Stimulated activated CD8-positive, alpha-beta memory T cell treated with anti-CD3 and anti-CD28 coated beads, Interleukin-4, amount 100 ng/mL, for 48 hours (primary cell): ENCODE data around the gene SEMA4A.
A peak's percentile ranks its signal among the peaks of the same experiment; 100 is the strongest.
"Not testable (repeated sequence)": the region's sequence is repeated elsewhere in the genome, so short reads cannot be mapped to it uniquely, and the experiment has no call there.

Source experiments
- DNase-seq: peaks from one replicate; pipeline ENCODE4 v3.0.0-alpha.2; 2020

Gene SEMA4A

GRCh38 chr1:156198831-156199349, 45.5 kb downstream of the SEMA4A start:
- DNase-seq = peak; percentile 54

- no peak for DNase-seq
Observed at GRCh38 chr1:156200044-156200443, 46.7 kb downstream of the SEMA4A start.

GRCh38 chr1:156203331-156203730, 49.9 kb downstream of the SEMA4A start:
- no peak for DNase-seq

GRCh38 chr1:156204686-156205085, 51.3 kb downstream of the SEMA4A start:
- no peak for DNase-seq

- no peak for DNase-seq
Observed at GRCh38 chr1:156211243-156211642, 57.9 kb downstream of the SEMA4A start.

- DNase-seq = no peak
Observed at GRCh38 chr1:156212130-156212529, 58.7 kb downstream of the SEMA4A start.

- peak; percentile 98 for DNase-seq
Observed at GRCh38 chr1:156212833-156213643, 59.7 kb downstream of the SEMA4A start, which contains the start of gene PMF1. TSS of gene PMF1 (plus strand) at chr1:156213007. CDS start at chr1:156213016, 9 bp downstream.

DNA sequence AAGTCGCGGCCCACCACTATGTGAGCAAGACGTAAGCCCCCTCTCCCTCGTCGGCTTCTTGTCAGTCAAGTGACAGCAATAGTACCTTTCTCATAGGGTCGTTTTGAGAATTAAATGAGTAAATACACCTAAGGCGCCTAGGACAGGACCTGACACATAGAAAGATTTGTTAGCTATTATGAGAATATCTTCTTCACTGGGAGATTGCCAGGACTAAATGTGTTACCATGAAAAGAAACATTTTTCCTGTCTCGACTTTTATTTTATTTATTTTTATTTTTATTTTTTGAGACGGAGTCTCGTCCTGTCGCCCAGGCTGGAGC, 60.2 kb downstream of the SEMA4A start:
- no peak for DNase-seq

- DNase-seq = no peak
Observed at GRCh38 chr1:156214024-156214748, 60.8 kb downstream of the SEMA4A start.

DNA sequence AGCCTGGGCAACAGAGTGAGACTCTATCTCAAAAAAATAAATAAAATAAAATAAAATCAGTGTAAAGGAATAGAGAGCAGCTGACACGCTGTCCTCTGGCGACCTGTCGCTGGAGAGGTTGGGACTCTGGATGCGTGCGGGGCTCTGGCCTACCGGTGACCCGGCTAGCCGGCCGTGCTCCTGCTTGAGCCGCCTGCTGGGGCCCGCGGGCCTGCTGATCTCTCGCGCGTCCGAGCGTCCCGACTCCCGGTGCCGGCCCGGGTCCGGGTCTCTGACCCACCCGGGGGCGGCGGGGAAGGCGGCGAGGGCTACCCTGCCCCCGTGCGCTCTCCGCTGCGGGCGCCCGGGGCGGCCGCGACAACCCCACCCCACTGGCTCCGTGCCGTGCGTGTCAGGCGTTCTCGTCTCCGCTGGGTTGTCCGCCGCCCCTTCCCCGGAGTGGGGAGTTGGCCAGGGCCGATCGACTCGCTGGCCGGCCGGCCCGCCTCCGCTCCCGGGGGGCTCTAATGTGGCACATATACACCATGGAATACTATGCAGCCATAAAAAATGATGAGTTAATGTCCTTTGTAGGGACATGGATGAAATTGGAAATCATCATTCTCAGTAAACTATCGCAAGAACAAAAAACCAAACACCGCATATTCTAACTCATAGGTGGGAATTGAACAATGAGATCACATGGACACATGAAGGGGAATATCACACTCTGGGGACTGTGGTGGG, 63.1 kb downstream of the SEMA4A start:
- DNase-seq = not testable (repeated sequence)

- DNase-seq = no peak
Observed at GRCh38 chr1:156217871-156218270, 64.5 kb downstream of the SEMA4A start.

DNA sequence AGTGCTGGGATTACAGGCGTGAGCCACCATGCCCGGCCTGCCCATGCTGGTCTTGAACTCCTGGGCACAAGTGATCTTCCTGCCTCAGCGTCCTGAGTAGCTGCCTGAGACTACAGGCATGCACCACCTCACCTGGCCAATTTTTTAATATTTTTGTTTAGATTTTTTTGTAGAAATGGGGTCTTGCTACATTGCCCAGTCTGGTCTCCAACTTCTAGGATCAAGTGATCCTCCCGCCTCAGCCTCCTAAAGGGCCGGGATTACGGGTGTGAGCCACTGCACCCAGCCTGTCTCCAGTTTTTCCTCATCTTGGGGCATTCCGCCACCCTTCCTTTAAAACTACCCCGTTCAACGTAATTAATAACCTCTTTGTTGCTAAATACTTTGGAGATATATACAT, 66.8 kb downstream of the SEMA4A start:
- DNase-seq = no peak

- no peak for DNase-seq
Observed at GRCh38 chr1:156221986-156222692, 68.8 kb downstream of the SEMA4A start.

DNA sequence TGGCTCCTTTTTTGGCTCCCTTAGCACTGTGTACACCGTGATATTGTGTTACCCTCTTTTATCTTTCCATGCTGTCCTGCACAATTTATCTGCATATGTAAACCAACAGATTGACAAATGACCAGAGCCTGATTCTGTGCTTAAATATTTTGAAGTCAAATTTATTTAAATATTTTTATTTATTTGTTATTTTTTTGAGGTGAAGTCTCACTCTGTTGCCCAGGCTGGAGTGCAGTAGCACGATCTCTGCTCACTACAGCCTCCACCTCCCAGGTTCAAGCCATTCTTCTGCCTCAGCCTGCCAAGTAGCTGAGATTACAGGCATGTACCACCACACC, 72.3 kb downstream of the SEMA4A start:
- DNase-seq = no peak

DNA sequence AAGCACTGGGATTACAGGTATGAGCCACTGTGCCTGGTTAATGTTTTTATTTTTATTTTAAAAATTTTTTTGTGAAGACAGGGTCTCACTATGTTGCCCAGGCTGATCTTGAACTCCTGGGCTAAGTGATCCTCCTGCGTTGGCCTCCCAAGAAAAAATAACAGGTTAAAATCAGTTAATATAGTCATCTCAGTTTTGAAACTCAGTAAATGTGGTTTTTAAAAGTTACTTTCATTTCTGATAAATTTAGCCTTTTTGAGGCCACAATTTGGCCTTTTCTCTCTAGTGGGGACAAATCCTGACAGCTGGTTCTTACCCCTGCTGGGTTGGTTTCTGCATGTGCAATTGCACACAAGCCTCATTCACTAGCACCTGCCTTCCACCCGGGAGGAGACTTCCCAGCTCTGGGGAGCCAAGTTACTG, 72.7 kb downstream of the SEMA4A start:
- DNase-seq = no peak

DNA sequence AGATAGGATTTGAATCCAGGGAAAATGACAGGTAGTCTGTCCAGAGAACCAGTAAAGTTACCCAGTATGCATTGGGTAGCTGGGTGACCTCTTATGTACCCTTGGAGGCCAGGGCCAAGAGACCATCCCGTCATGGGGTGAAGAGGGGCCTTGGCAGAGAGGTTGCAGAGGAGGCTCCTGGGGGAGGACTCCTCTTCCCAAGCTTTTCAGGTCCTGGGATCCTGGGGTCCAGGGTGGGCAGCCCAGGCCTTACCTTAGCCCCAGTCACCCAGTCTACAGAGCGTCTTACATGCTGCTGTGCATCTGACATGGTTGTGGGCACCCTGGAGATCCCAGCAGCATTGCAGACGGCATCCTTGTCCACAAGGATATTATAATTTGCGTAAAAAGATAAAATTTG, 73.4 kb downstream of the SEMA4A start:
- DNase-seq = no peak
